ENCODE measurements around the gene MTA3. TPM values are rescaled to one million over a fixed set of nuclear protein-coding genes. Genes with fewer than 3 reads are reported as not detected.

MTA3 gene
- total and polyA plus RNA-seq, 2 of the 8 experiments (the other 6 are each of a cell fraction or from before 2014, with no cell fraction given) = 125 to 184 TPM

DNA sequence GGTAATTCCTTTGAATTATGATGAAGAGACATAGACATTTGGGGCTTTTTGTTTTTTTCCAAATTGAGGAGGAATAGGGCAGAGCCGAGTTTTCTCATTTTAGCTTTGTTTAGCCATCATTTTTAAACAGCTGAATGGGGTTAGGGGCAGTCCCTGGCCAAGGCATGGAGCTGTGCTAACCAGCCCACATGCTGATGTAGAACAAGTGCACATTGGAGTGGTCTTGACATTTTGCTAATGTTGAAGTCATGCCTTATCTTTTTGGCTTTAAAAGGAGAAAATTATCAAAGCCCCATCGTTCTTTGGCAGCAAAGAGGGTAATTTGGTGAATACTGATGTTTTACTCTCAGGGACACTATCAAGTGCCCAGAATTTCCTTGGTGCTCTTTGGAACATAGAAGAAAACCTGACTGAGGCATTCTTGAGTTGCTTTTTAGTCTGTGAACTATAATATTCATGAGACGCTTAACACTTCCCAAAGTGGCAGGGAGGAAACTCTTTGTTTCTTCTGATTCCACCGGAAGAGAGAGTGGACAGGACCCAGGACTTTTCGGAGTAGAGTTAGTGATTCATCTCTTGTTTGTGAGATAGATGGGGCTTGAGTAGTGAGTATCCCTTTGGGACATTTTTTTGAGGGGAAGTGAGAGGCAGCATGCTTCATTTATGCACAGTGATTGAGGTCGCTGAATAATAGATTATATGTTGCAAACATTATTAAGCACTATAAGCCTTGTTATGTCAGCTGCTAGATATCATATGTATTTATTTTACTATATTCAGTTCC lies 45.0 kb downstream of the MTA3 start (continued):
- no peak for TF ChIP-seq NANOG (IDR thresholded peaks at IDR 0.05; ENCODE audit: insufficient read depth, low read depth, low read length, poor library complexity, severe bottlenecking)
- no peak for TF ChIP-seq PHF8 (conservative IDR thresholded peaks at IDR 0.05; ENCODE audit: low read depth, low read length)
- TF ChIP-seq SAP30 (IDR thresholded peaks at IDR 0.05; ENCODE audit: insufficient read depth, insufficient replicate concordance, low read length) = no peak
- TF ChIP-seq RNF2 (IDR thresholded peaks at IDR 0.05; ENCODE audit: borderline replicate concordance, low read depth, low read length, missing control alignments, poor library complexity, severe bottlenecking) = no peak
- no peak for TF ChIP-seq TEAD4 (IDR thresholded peaks at IDR 0.05; ENCODE audit: low read depth, low read length)
- TF ChIP-seq RAD21 (IDR thresholded peaks at IDR 0.05 in 1 of 2, conservative IDR thresholded peaks at IDR 0.05 in 1 of 2; ENCODE audit: low read depth in 2 of 2, low read length in 2 of 2) = no peak

All from H1 (cell line).